Activated T-helper 9 cell treated with anti-CD3 and anti-CD28 coated beads, Interleukin-2, amount 50 U/mL, for 16 hours (primary cell): Measurements from ENCODE around the gene C20orf204.

Source experiments
- DNase-seq: peaks from one replicate; pipeline ENCODE4 v3.0.0-alpha.2; 2020; ENCODE audit warnings: low read depth

C20orf204 gene

DNA sequence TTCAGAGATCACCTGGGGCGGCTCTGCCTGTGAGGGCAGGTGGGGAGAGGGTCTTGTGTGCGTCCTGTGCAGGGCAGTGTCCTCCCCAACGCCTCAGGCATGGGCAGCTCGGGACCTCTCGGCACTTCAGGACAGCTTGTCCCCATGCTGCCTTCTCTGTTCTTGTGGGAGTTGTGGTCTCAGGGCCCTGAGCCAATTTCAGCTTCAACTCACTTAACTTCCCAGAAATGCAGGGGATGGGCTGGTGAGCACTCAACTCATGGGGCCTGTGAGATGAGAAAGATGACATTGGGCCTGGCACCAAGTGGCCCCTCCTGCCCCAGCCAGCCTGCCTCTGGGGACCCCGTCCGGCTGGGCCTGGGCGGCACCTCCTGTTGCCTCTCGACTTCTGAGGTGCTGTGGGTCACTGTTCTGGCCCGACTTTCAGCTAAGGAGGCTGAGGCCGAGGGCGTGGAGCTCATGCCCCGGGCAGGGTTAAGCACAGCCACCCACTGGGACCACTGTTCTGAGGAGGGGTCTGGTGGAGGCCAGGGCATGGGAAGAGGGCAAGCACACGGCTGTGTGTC lies 36.6 kb downstream of the C20orf204 start:
- no peak for DNase-seq

- no peak for DNase-seq
Measured at GRCh38 chr20:64073476-64074183, 37.6 kb downstream of the C20orf204 start.

- no peak for DNase-seq
Measured at GRCh38 chr20:64074184-64074789, 38.3 kb downstream of the C20orf204 start.

DNA sequence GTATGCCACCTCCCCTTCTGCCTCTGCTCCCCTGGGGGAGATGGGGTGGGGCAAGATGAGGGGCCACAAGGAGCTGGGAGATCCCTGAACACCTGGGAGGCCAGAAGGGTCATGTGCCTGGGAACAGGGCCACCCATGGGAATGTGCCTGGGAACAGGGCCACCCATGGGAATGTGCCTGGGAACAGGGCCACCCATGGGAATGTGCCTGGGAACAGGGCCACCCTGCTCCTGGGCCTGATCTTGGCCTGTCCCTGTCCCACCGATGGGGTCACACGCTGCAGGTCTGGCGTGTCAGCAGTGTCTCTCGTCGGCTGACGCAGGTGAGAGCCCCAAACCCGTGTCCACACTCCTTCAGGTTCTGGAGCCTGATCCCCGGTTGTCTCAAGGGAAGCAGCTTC lies 39.0 kb downstream of the C20orf204 start:
- DNase-seq: no peak

- no peak for DNase-seq
Measured at GRCh38 chr20:64075556-64075955, 39.6 kb downstream of the C20orf204 start.

- DNase-seq: no peak
Measured at GRCh38 chr20:64076061-64076997, 40.3 kb downstream of the C20orf204 start.

GRCh38 chr20:64077094-64077493 lies 41.1 kb downstream of the C20orf204 start:
- no peak for DNase-seq

GRCh38 chr20:64077541-64077875 lies 41.5 kb downstream of the C20orf204 start:
- DNase-seq: no peak

DNA sequence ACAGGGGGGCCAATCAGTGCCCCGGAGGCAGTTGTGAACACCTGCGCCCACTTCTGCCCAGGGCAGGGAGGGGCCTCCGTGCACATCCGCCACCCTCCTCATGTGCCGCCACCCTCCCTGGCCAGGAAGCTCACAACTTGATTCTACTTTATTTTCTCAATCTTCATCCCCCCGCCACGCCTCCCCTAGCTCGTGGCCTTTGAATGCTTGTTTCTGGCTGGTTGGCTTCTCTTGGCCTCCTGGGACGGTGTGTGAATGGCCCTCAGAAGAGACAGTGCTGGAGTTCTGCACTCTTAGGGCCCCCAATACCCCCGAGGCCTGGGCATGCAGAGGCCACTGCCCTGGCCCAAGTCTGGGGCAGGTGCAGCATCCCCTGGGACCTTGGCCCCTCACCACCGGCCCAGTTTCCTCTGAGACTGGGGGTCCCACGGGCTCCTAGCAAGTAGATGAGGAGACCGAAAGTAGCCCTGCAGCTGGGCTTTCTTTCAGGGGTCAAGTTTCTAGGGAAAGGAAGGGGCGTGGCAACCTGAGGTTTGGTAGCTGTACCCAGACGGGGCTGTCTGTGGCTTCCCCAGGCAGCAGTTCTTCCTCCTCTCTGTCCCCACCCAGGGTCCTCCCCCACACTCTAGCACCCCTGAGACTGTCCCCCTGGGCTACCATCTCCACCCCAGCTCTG lies 42.0 kb downstream of the C20orf204 start:
- no peak for DNase-seq

DNA sequence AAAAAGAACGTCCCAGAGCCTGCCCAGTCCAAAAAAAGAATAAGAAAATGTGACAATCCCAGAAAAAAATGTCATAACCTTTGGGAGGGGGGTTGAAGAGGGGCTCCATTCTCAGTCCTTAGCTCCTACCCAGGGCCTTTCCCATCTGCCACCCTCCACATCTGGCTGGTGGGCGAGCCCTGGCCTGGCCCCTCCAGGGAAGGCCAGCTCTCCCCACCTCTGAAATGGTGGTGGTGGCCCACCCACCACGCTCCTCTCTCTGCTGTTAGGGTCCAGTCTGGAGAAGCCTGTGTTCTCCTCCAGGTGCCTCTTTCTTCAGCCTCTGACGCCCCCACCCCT lies 42.9 kb downstream of the C20orf204 start:
- no peak for DNase-seq

- peak; percentile 51 for DNase-seq
Measured at GRCh38 chr20:64079273-64080012, 43.5 kb downstream of the C20orf204 start, which contains the start of gene RGS19. Gene RGS19, minus strand, starts transcription at chr20:64079518. Its CDS starts 2,632 bp downstream, at chr20:64076886.

DNA sequence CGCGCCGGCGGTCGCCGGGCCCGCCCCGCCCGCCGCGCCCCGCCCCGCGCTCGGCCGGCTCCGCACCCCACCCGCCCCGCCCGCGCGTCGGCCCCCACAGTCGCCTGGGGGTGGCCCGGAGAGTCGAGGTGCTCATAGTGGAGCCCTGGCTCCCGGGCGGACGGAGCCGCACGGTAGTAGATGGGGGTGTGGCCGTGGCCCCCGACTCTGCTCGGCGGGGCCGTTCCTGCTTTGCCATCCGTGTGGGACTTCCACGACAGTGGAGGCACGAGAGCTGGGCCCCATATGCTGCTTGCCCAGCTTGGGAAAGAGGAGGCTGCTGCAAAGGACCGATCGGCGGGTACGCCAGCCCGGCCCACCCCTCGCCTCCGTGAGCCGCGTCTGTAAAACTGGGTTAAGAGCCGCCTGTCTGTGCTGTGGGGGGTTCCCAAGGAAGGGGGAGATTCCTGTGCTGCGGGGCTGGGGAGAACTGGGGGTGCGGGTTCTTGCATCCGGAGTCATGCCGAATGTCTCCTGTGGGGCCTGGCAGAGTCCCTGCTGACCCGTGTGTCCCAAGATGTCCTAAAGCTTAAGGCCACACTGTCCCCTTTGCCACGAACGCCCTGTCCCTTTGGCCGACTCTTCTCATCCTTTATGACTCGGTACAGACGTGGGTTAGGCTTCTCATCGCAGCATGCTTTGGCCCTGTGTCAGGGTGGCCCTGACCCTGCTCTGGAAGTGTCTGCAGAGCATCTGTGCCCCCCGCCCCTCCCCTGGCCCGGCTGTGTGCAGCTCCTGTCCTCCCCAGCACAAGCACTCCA lies 44.2 kb downstream of the C20orf204 start, which contains the start of gene OPRL1:
Gene OPRL1, plus strand, starts transcription at position 70 of the 800 bp plus-strand sequence. CDS start 12,639 bp downstream, outside the sequence.
- peak; percentile 39 for DNase-seq

GRCh38 chr20:64080813-64081623 lies 45.0 kb downstream of the C20orf204 start:
- no peak for DNase-seq

- DNase-seq: no peak
Measured at GRCh38 chr20:64081624-64081964, 45.6 kb downstream of the C20orf204 start.

GRCh38 chr20:64082126-64082731 lies 46.2 kb downstream of the C20orf204 start:
- DNase-seq: no peak

DNA sequence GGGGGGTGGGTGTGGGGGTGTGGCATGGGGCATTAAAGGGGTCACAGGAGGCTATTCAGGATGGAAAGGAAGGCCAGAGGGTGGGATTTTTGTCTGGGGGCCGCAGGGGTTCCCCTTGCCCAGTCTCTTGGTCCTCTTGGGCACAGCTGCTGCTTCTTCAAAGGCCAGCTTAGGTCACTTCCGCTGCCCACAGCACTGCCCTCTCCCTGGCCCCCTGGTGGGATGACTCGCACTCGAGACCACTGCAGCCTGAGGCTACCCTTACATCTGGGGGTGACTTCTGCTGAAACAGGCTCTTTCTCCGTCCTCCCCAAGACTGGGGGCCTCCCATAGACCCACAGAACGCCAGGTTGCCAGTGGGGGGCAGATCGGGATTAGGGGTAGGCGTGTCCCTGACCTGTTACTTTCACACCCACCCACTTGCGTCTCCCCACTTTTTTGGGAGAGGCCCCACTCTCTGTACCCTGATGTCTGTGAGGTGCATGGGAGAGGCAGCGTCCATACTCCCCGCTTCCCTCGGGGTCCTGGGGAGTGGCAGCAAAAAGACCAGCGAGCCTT lies 46.9 kb downstream of the C20orf204 start:
- no peak for DNase-seq

DNA sequence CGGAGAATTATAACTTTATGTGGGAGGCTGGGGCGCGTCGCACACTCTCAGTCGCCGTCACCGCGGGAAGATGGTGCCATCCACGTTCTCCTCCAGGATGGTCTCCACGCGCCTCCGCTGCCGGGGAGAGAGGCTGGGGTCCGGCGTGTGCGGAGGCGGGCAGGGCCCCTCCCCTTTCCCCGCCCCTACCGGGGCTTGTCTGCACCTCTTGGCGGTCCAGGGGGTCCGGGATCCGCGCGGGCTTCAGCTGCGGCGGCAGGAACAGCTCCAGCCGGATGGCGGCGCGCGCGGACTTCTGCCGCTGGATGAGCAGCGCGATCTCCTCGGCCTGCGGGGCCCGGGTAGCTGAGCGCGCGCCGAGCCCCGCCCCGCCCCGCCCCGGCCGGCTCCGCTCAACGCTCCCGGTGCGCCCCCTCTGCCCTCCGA lies 47.4 kb downstream of the C20orf204 start:
- DNase-seq: peak; percentile 54

- DNase-seq: no peak
Measured at GRCh38 chr20:64083804-64084684, 48.1 kb downstream of the C20orf204 start, which contains the start of gene LKAAEAR1. Gene LKAAEAR1, minus strand, starts transcription at chr20:64084398. Its CDS starts 179 bp downstream, at chr20:64084219.
